ENCODE data around the gene TTC32. TPM values are rescaled to one million over a fixed set of nuclear protein-coding genes. Genes with fewer than 3 reads are reported as not detected.

Gene TTC32
- total and polyA plus RNA-seq, 2 of the 4 experiments (the other 2 are of a cell fraction): 1.1 to 3.9 TPM

DNA sequence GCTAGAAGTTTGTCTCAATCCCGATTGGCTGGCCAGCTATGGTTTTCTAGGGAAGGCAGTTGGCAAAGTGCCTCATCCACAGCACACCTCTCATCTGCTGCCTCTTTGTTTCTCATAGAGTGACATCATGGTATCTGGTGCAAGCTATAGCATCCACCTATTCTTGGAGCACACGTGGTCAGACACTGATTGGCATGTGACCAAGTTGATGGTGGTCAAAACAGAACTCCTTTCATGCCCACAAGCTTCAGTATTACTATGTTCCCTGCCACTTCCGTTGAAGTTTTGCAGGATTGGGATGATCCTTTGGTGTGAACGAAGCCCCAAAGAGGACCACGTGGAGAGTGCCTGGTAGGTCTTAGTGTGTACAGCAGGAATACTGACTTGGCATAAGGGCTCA is 28.8 kb downstream of the TTC32 start:
- Histone ChIP-seq H2BK120ac (ENCODE audit: low read depth, low read length) (no peak overlapping the region), H3K9me1 (ENCODE audit: insufficient read depth, low read length) (peaks cover 7% of the 10 kb centered on the region; the same call in 1 of the 2 replicates), H4K20me1 (ENCODE audit: insufficient read depth, low read length) (peaks cover 3% of the 10 kb centered on the region), H4K91ac (ENCODE audit: insufficient read depth, low read depth, low read length) (no peak overlapping the region), H2BK20ac (ENCODE audit: low read depth, low read length) (no peak overlapping the region), H3K4me2 (ENCODE audit: low read depth, low read length) (no peak overlapping the region), H3K18ac (ENCODE audit: low read depth, low read length) (no peak overlapping the region), H3K9ac (ENCODE audit: low read depth, low read length) (no peak overlapping the region), H4K5ac (ENCODE audit: low read depth, low read length) (no peak overlapping the region), H2AFZ (replicated peaks; ENCODE audit: low read length, poor library complexity) (no peak overlapping the region), H3K79me1 (ENCODE audit: low read depth in 1 of 2, low read length in 2 of 2) (no peaks in the 10 kb centered on the region), H3K23ac (ENCODE audit: low read depth, low read length) (no peak overlapping the region), H2BK15ac (ENCODE audit: low read depth, low read length) (no peak overlapping the region), H3K56ac (ENCODE audit: extremely low read depth, insufficient read depth, low read length) (no peak overlapping the region), H3K27ac (ENCODE audit: insufficient read depth, low read length) (no peak overlapping the region), H3K14ac (replicated peaks; ENCODE audit: low read depth, low read length) (no peak overlapping the region), H3K36me3 (ENCODE audit: control insufficient read depth, insufficient read depth, low read length) (no peaks in the 10 kb centered on the region), H3K9me3 (ENCODE audit: control insufficient read depth, insufficient read depth, low read length) (no peaks in the 10 kb centered on the region), H3K4me1 (ENCODE audit: control insufficient read depth, insufficient read depth, low read length) (peaks cover 9% of the 10 kb centered on the region; the same call in 1 of the 2 replicates), H3K27me3 (ENCODE audit: control insufficient read depth, insufficient read depth, low read length) (peaks cover 38% of the 10 kb centered on the region), H4K8ac (ENCODE audit: low read depth in 2 of 2, low read length in 2 of 2) (no peak overlapping the region), H2BK5ac (ENCODE audit: low read depth, low read length, poor library complexity, severe bottlenecking) (no peak overlapping the region), H2AK9ac (replicated peaks; ENCODE audit: low read depth, low read length, poor library complexity) (no peak overlapping the region), H3K4me3 (ENCODE audit: insufficient read depth, low read depth, low read length) (no peak overlapping the region), H2AK5ac (ENCODE audit: low read depth, low read length) (no peak overlapping the region), H3K4ac (ENCODE audit: low read depth, low read length) (no peak overlapping the region)
- ChIA-PET POLR2A (ENCODE audit: unreplicated experiment) (no interaction called here), CTCF (interaction anchor here (0.7 kb wide), 1 partner anchor 9 kb away, joined by 4 read pairs; no protein-coding TSS in a partner anchor)
- TF ChIP-seq MXI1 (IDR thresholded peaks at IDR 0.05; ENCODE audit: borderline replicate concordance, low read depth, low read length): no peak
- no peak for TF ChIP-seq POLR2A (IDR thresholded peaks at IDR 0.05; ENCODE audit: low read depth, low read length)
- TF ChIP-seq RAD21 (IDR thresholded peaks at IDR 0.05; ENCODE audit: low read length): no peak
- TF ChIP-seq CTCF (conservative IDR thresholded peaks at IDR 0.05; ENCODE audit: low read depth, low read length): no peak
- no peak for TF ChIP-seq FOS (IDR thresholded peaks at IDR 0.05; ENCODE audit: low read depth, low read length)
- TF ChIP-seq, protein P1, sequence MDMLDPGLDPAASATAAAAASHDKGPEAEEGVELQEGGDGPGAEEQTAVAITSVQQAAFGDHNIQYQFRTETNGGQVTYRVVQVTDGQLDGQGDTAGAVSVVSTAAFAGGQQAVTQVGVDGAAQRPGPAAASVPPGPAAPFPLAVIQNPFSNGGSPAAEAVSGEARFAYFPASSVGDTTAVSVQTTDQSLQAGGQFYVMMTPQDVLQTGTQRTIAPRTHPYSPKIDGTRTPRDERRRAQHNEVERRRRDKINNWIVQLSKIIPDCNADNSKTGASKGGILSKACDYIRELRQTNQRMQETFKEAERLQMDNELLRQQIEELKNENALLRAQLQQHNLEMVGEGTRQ (IDR thresholded peaks at IDR 0.05; ENCODE audit: low read depth, low read length): no peak
- TF ChIP-seq SMC3 (IDR thresholded peaks at IDR 0.05; ENCODE audit: low read depth, low read length): no peak
- no peak for TF ChIP-seq RFX5 (IDR thresholded peaks at IDR 0.05; ENCODE audit: low read depth, low read length)
- TF ChIP-seq MAFK (IDR thresholded peaks at IDR 0.05; ENCODE audit: low read depth, low read length): no peak
- ATAC-seq (ENCODE audit: low read depth) (no peak), DNase-seq (no peak)
- no TSS peak for BruUV-seq (replicated peaks)
- no CpG with 5 or more reads among the region's 5 CpGs for WGBS, 2 experiments (ENCODE audit: extremely low coverage in 2 of 2, insufficient read length in 1 of 2)
- intact Hi-C loops (cut with micrococcal nuclease) (no loop called here), dilution Hi-C loops (cut with HindIII; ENCODE audit: low sequenced_read_pairs, unreplicated experiment) (no loop called here), in situ Hi-C loops (cut with MboI; ENCODE audit: low sequenced_read_pairs) (loop anchor here (5.0 kb wide), 1 partner anchor 1351 kb away; no protein-coding TSS in a partner anchor)

Data from IMR-90 (cell line).